ENCODE results near the gene UNC5CL. TPM values are rescaled to one million over a fixed set of nuclear protein-coding genes. Genes with fewer than 3 reads are reported as not detected.

UNC5CL gene
- total and polyA plus RNA-seq, 2 of the 4 experiments (the other 2 are of a cell fraction): not detected

DNA sequence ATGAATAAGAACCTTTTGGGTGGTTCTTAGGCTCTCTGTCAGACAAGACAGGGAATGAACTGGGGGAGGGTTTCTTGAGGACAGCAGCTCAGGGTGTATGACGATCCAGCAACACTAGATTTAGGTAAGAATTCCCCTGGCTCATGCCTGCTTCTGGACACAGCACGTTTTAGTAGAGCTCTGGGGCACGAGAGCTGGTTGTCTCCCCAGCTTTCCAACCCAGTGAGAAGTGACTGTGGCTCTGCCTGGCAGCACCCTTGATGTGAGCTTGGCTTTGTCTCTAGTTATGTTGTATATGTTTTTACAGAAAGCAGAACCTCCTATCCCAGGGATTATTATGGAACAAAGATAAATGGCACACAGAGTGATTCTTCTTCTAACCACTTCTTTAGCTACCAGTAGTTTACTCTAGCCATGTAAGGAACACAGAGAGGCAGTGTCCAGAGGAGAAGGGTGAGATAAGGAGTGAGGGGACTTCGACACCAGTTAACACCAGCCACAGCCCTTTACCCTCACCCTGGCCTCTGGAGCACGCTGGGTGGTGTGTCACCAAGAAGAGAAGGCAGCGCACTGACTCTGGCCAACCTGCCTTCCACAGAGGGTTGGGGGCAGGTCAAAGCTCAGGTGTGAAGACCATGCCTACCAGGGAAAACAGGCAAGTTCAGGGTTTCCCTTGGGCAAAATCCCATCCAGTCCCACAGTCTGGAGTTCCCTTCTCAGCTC lies 17.9 kb upstream of the UNC5CL start:
- intact Hi-C loops (cut with micrococcal nuclease): no loop called here
- Histone ChIP-seq H2BK15ac (ENCODE audit: low read depth, low read length) (no peak overlapping the region), H2BK20ac (ENCODE audit: low read depth, low read length) (no peak overlapping the region), H3K18ac (ENCODE audit: low read depth, low read length) (no peak overlapping the region), H3K23ac (ENCODE audit: low read depth, low read length) (no peak overlapping the region), H3K79me1 (ENCODE audit: low read depth in 1 of 2, low read length in 2 of 2) (no peaks in the 10 kb centered on the region), H2BK5ac (ENCODE audit: low read depth, low read length, poor library complexity, severe bottlenecking) (no peak overlapping the region), H3K4me1 (ENCODE audit: control insufficient read depth, insufficient read depth, low read length) (peaks cover 12% of the 10 kb centered on the region), H3K36me3 (ENCODE audit: control insufficient read depth, insufficient read depth, low read length) (no peaks in the 10 kb centered on the region), H4K20me1 (ENCODE audit: insufficient read depth, low read length) (no peaks in the 10 kb centered on the region), H3K56ac (ENCODE audit: extremely low read depth, insufficient read depth, low read length) (no peak overlapping the region), H3K9me1 (ENCODE audit: insufficient read depth, low read length) (no peaks in the 10 kb centered on the region), H3K9ac (ENCODE audit: low read depth, low read length) (no peak overlapping the region), H3K4me2 (ENCODE audit: low read depth, low read length) (no peak overlapping the region), H4K91ac (ENCODE audit: insufficient read depth, low read depth, low read length) (no peak overlapping the region), H3K9me3 (ENCODE audit: control insufficient read depth, insufficient read depth, low read length) (no peaks in the 10 kb centered on the region), H3K4ac (ENCODE audit: low read depth, low read length) (no peak overlapping the region), H2BK120ac (ENCODE audit: low read depth, low read length) (no peak overlapping the region), H2AK9ac (replicated peaks; ENCODE audit: low read depth, low read length, poor library complexity) (no peak overlapping the region), H3K4me3 (ENCODE audit: insufficient read depth, low read depth, low read length) (no peak overlapping the region), H3K27ac (ENCODE audit: insufficient read depth, low read length) (no peak overlapping the region), H4K8ac (ENCODE audit: low read depth in 2 of 2, low read length in 2 of 2) (no peak overlapping the region), H3K14ac (replicated peaks; ENCODE audit: low read depth, low read length) (no peak overlapping the region), H2AFZ (replicated peaks; ENCODE audit: low read length, poor library complexity) (no peak overlapping the region), H4K5ac (ENCODE audit: low read depth, low read length) (no peak overlapping the region), H3K27me3 (ENCODE audit: control insufficient read depth, insufficient read depth, low read length) (peaks cover 2% of the 10 kb centered on the region; the same call in 1 of the 2 replicates), H2AK5ac (ENCODE audit: low read depth, low read length) (no peak overlapping the region)
- DNase-seq: no peak
- in situ Hi-C loops (cut with MboI; ENCODE audit: low sequenced_read_pairs): no loop called here
- TF ChIP-seq RFX5 (IDR thresholded peaks at IDR 0.05; ENCODE audit: low read depth, low read length) (no peak), SMC3 (IDR thresholded peaks at IDR 0.05; ENCODE audit: low read depth, low read length) (no peak), MXI1 (IDR thresholded peaks at IDR 0.05; ENCODE audit: borderline replicate concordance, low read depth, low read length) (no peak), NFE2L2 (IDR thresholded peaks at IDR 0.05; ENCODE audit: low read depth, low read length) (no peak), BHLHE40 (IDR thresholded peaks at IDR 0.05; ENCODE audit: low read depth, low read length) (no peak), RCOR1 (IDR thresholded peaks at IDR 0.05; ENCODE audit: insufficient replicate concordance, low read length) (no peak), CEBPB (IDR thresholded peaks at IDR 0.05; ENCODE audit: low read depth, low read length) (no peak), RAD21 (IDR thresholded peaks at IDR 0.05; ENCODE audit: low read length) (no peak), MAZ (IDR thresholded peaks at IDR 0.05; ENCODE audit: borderline replicate concordance, low read depth, low read length) (no peak), FOS (IDR thresholded peaks at IDR 0.05; ENCODE audit: low read depth, low read length) (no peak)
- TF ChIP-seq, protein P1, sequence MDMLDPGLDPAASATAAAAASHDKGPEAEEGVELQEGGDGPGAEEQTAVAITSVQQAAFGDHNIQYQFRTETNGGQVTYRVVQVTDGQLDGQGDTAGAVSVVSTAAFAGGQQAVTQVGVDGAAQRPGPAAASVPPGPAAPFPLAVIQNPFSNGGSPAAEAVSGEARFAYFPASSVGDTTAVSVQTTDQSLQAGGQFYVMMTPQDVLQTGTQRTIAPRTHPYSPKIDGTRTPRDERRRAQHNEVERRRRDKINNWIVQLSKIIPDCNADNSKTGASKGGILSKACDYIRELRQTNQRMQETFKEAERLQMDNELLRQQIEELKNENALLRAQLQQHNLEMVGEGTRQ (IDR thresholded peaks at IDR 0.05; ENCODE audit: low read depth, low read length): no peak
- TF ChIP-seq, protein P2, sequence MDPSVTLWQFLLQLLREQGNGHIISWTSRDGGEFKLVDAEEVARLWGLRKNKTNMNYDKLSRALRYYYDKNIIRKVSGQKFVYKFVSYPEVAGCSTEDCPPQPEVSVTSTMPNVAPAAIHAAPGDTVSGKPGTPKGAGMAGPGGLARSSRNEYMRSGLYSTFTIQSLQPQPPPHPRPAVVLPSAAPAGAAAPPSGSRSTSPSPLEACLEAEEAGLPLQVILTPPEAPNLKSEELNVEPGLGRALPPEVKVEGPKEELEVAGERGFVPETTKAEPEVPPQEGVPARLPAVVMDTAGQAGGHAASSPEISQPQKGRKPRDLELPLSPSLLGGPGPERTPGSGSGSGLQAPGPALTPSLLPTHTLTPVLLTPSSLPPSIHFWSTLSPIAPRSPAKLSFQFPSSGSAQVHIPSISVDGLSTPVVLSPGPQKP (IDR thresholded peaks at IDR 0.05; ENCODE audit: borderline replicate concordance, low read depth, low read length): no peak
- dilution Hi-C loops (cut with HindIII; ENCODE audit: low sequenced_read_pairs, unreplicated experiment): no loop called here
- ChIA-PET POLR2A (ENCODE audit: unreplicated experiment) (no interaction called here), CTCF (no interaction called here)
- no TSS peak for BruUV-seq (replicated peaks)
- 33% methylated on average over 1 of the region's 6 CpGs; no CpG with 5 or more reads in 1 of the 2 experiments for WGBS, 2 experiments (ENCODE audit: extremely low coverage in 2 of 2, insufficient read length in 1 of 2)
- no peak for ATAC-seq (ENCODE audit: low read depth)

Measured in IMR-90 (cell line).